HUES6 (cell line): Measurements from ENCODE around the gene NSRP1.

Experiments used
- H3K27ac ChIP-seq: 2 replicates; pipeline ENCODE4 v1.7.0; 2013; ENCODE audit warnings: low read depth, mild to moderate bottlenecking, low read length, inconsistent platforms
- H3K27me3 ChIP-seq: 2 replicates; pipeline ENCODE4 v1.6.1; 2013; ENCODE audit warnings: low read length; ENCODE audit not compliant: control insufficient read depth, insufficient read depth
- H3K36me3 ChIP-seq: 2 replicates; pipeline ENCODE4 v1.6.1; 2013; ENCODE audit warnings: low read length; ENCODE audit not compliant: control insufficient read depth, insufficient read depth
- H3K4me1 ChIP-seq: 2 replicates; pipeline ENCODE4 v1.6.1; 2013; ENCODE audit warnings: low read length; ENCODE audit not compliant: control insufficient read depth, insufficient read depth
- H3K4me3 ChIP-seq: 2 replicates; pipeline ENCODE4 v1.5.1; 2013; ENCODE audit warnings: low read depth, low read length
- H3K9ac ChIP-seq: one replicate; pipeline ENCODE4 v1.6.1; 2013; ENCODE audit warnings: mild to moderate bottlenecking, low read length
- H3K9me3 ChIP-seq: 2 replicates; pipeline ENCODE4 v1.6.1; 2013; ENCODE audit warnings: low read depth, low read length; ENCODE audit not compliant: control insufficient read depth, insufficient read depth

NSRP1 gene

GRCh38 chr17:30208214-30208613 is 91.6 kb downstream of the NSRP1 start:
- H3K27me3 ChIP-seq, result no peaks in the 10 kb centered on the region
- no peak overlapping the region for H3K27ac ChIP-seq
- no peak overlapping the region for H3K4me3 ChIP-seq
- no peak overlapping the region for H3K9ac ChIP-seq
- H3K36me3 ChIP-seq, result no peaks in the 10 kb centered on the region
- 0 out of 2 replicates have a peak, but pooled peaks cover 6% of the 10 kb centered on the region for H3K4me1 ChIP-seq
- no peaks in the 10 kb centered on the region for H3K9me3 ChIP-seq

DNA sequence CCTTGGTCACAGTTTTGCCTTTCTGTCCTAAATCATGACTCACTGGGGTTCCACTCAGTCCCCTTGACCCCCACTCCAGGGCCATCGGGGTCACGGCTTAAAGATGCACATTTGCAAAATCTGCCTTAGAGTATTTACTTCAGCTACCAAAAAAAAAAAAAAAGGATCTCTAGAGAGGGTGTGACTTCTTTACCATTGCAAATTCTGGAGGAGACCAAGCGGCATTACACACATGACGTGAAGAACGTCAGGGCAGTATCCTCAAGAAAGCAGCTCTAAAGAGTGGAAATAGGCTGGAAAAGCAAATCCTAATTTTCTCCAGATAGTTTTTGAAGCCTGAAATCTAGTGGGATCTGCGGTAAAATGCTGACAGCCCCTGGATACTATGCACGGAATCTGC is 93.3 kb downstream of the NSRP1 start:
- Histone ChIP-seq H3K4me3 (no peak overlapping the region), H3K9me3 (no peaks in the 10 kb centered on the region), H3K4me1 (no peaks in the 10 kb centered on the region), H3K9ac (no peak overlapping the region), H3K27ac (no peak overlapping the region), H3K27me3 (no peaks in the 10 kb centered on the region), H3K36me3 (no peaks in the 10 kb centered on the region)

- Histone ChIP-seq H3K36me3 (no peaks in the 10 kb centered on the region), H3K27me3 (no peaks in the 10 kb centered on the region), H3K9ac (no peak overlapping the region), H3K9me3 (no peaks in the 10 kb centered on the region), H3K4me1 (no peaks in the 10 kb centered on the region), H3K4me3 (no peak overlapping the region), H3K27ac (no peak overlapping the region)
Observed at GRCh38 chr17:30210366-30210765, 93.8 kb downstream of the NSRP1 start.

DNA sequence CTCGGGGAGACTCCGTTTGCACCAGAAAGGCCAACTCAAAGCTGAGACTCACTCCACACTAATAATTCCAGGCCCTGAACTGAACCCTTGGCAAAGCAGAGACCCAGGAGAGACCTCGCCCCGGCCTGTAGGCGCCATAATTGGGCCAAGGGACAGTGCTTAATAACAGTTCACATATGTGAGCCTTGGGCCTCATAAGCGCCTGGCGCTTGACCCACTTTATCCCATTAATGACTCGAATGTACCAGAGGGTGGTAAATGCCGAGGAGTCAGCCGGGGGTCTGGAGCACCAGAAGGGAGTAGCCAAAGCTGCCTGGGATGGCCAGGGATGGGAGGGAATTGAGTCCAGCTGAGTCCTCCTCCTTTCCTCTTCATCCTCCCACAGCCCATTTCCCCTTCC is 94.3 kb downstream of the NSRP1 start:
- no peaks in the 10 kb centered on the region for H3K4me1 ChIP-seq

GRCh38 chr17:30211371-30211770 is 94.8 kb downstream of the NSRP1 start:
- Histone ChIP-seq H3K4me1 (no peaks in the 10 kb centered on the region), H3K36me3 (no peaks in the 10 kb centered on the region), H3K27me3 (no peaks in the 10 kb centered on the region), H3K4me3 (no peak overlapping the region), H3K27ac (no peak overlapping the region), H3K9me3 (no peaks in the 10 kb centered on the region), H3K9ac (no peak overlapping the region)

More for the DNA sequence above, 94.3 kb downstream of the NSRP1 start:
- no peak overlapping the region for H3K27ac ChIP-seq
- H3K27me3 ChIP-seq, result no peaks in the 10 kb centered on the region
- no peaks in the 10 kb centered on the region for H3K9me3 ChIP-seq
- no peak overlapping the region for H3K9ac ChIP-seq
- H3K36me3 ChIP-seq, result no peaks in the 10 kb centered on the region
- H3K4me3 ChIP-seq, result no peak overlapping the region

GRCh38 chr17:30212750-30213149 is 96.1 kb downstream of the NSRP1 start:
- Histone ChIP-seq H3K4me3 (no peak overlapping the region), H3K4me1 (no peaks in the 10 kb centered on the region), H3K27ac (no peak overlapping the region), H3K9me3 (no peaks in the 10 kb centered on the region), H3K36me3 (no peaks in the 10 kb centered on the region), H3K27me3 (no peaks in the 10 kb centered on the region), H3K9ac (no peak overlapping the region)

DNA sequence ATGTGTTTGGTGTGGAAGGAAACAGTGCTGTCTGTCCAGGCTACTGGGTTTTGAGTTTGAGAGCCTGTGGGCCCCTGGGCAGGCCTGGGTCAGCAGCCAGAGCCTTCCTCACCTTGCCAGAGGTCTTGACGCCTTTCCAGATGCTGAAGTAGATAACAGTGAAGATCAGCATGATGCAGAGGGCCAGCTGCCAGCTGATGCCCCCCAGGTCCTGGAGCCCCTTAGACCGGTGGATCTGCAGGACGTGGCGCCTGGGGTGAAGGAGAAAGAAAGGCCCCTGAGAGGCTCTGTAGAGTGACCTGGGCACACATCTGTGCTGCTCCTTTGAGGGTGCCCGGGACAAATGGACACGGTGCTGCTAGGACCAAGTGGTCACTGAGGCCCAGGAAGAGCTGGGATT is 100.4 kb downstream of the NSRP1 start:
- no peaks in the 10 kb centered on the region for H3K4me1 ChIP-seq
- no peak overlapping the region for H3K27ac ChIP-seq
- no peaks in the 10 kb centered on the region for H3K9me3 ChIP-seq
- H3K9ac ChIP-seq, result no peak overlapping the region
- no peak overlapping the region for H3K4me3 ChIP-seq
- H3K27me3 ChIP-seq, result no peaks in the 10 kb centered on the region
- H3K36me3 ChIP-seq, result no peaks in the 10 kb centered on the region

DNA sequence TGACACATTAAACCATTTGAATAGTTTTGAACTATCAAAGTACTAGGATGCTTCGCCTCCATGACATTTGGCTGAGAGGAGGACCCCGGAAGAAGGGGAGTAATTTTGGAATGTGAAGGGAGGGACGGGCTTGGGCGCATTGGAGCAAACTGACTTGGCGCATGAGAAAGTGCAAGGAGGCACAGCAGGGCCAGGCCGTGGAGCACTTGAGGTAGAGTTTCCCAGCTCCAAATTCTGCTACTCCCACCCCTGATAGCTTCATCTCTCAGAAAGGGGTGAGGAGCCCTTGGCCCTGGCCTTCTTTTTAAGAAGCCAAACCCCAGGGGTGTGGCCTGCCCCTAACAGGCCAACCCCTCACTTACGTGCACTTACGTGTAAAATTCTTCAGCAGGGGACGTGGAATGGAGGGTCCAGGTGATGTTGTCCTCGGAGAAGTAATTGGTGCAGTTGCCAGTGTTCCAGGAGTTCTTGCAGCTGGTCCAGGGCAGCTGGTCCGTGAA is 101.2 kb downstream of the NSRP1 start:
- H3K27ac ChIP-seq, result no peak overlapping the region
- no peaks in the 10 kb centered on the region for H3K36me3 ChIP-seq
- H3K4me1 ChIP-seq, result no peaks in the 10 kb centered on the region
- no peaks in the 10 kb centered on the region for H3K27me3 ChIP-seq
- H3K9me3 ChIP-seq, result no peaks in the 10 kb centered on the region
- H3K4me3 ChIP-seq, result no peak overlapping the region
- H3K9ac ChIP-seq, result no peak overlapping the region

DNA sequence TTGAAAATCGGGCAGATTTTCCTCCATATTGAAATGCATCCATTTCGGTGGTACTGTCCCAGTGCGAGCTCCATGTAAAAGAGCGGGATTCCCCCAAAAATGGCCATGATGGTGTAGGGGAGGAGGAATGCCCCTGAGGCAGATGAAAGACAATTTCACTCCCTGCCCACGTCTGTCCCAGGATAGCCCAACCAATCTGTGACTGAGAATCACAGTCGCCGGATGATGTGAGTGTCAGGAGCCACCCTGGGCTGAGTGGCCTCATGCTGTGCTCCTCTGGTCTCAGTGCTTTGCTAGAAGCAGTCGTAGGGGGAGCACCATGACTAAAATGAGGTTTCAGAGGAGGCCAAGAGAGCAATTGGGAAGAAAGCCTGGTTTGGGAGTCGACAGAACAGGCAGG is 102.2 kb downstream of the NSRP1 start:
- Histone ChIP-seq H3K9ac (no peak overlapping the region), H3K9me3 (no peaks in the 10 kb centered on the region)

GRCh38 chr17:30219315-30219714 is 102.7 kb downstream of the NSRP1 start:
- no peaks in the 10 kb centered on the region for H3K9me3 ChIP-seq
- no peak overlapping the region for H3K4me3 ChIP-seq
- no peak overlapping the region for H3K9ac ChIP-seq
- H3K27ac ChIP-seq, result no peak overlapping the region
- no peaks in the 10 kb centered on the region for H3K36me3 ChIP-seq
- H3K4me1 ChIP-seq, result no peaks in the 10 kb centered on the region
- no peaks in the 10 kb centered on the region for H3K27me3 ChIP-seq

More for the DNA sequence above, 102.2 kb downstream of the NSRP1 start:
- H3K4me3 ChIP-seq, result no peak overlapping the region
- no peaks in the 10 kb centered on the region for H3K4me1 ChIP-seq
- no peaks in the 10 kb centered on the region for H3K27me3 ChIP-seq
- H3K36me3 ChIP-seq, result no peaks in the 10 kb centered on the region
- no peak overlapping the region for H3K27ac ChIP-seq

GRCh38 chr17:30219833-30220232 is 103.2 kb downstream of the NSRP1 start:
- Histone ChIP-seq H3K4me1 (no peaks in the 10 kb centered on the region), H3K9ac (no peak overlapping the region), H3K36me3 (no peaks in the 10 kb centered on the region), H3K4me3 (no peak overlapping the region), H3K27ac (no peak overlapping the region), H3K27me3 (no peaks in the 10 kb centered on the region), H3K9me3 (no peaks in the 10 kb centered on the region)

- H3K36me3 ChIP-seq, result no peaks in the 10 kb centered on the region
- H3K27me3 ChIP-seq, result no peaks in the 10 kb centered on the region
- H3K4me1 ChIP-seq, result no peaks in the 10 kb centered on the region
- H3K9me3 ChIP-seq, result no peaks in the 10 kb centered on the region
- H3K9ac ChIP-seq, result no peak overlapping the region
- no peak overlapping the region for H3K4me3 ChIP-seq
- H3K27ac ChIP-seq, result no peak overlapping the region
Observed at GRCh38 chr17:30220414-30220813, 103.8 kb downstream of the NSRP1 start.
